Osteocyte (in vitro differentiated cells): ENCODE data around the gene SYDE1. TPM values are rescaled to one million over a fixed set of nuclear protein-coding genes. Genes with fewer than 3 reads are reported as not detected.
A peak's percentile ranks its signal among the peaks of the same experiment; 100 is the strongest.

Experiments
- DNase-seq: peaks from one replicate; pipeline ENCODE4 v3.0.0; 2021; ENCODE audit warnings: mixed read lengths; ENCODE audit not compliant: unreplicated experiment; ENCODE audit errors: extremely low spot score
- H3K27ac Mint-ChIP-seq: one replicate; pipeline ENCODE4 v1.8.0; 2021; ENCODE audit warnings: mild to moderate bottlenecking, mixed read lengths; ENCODE audit not compliant: unreplicated experiment
- H3K27me3 Mint-ChIP-seq: one replicate; pipeline ENCODE4 v1.8.0; 2021; ENCODE audit warnings: mixed read lengths; ENCODE audit not compliant: unreplicated experiment
- H3K36me3 Mint-ChIP-seq: one replicate; pipeline ENCODE4 v1.8.0; 2021; ENCODE audit warnings: mixed read lengths; ENCODE audit not compliant: unreplicated experiment
- H3K4me1 Mint-ChIP-seq: one replicate; pipeline ENCODE4 v1.8.0; 2021; ENCODE audit warnings: mixed read lengths; ENCODE audit not compliant: unreplicated experiment
- H3K4me3 Mint-ChIP-seq: one replicate; pipeline ENCODE4 v1.8.0; 2021; ENCODE audit warnings: mild to moderate bottlenecking, moderate library complexity, mixed read lengths; ENCODE audit not compliant: unreplicated experiment
- H3K9me3 Mint-ChIP-seq: one replicate; pipeline ENCODE4 v1.8.0; 2021; ENCODE audit warnings: mixed read lengths; ENCODE audit not compliant: unreplicated experiment
- CTCF ChIP-seq: fragments of 200-600 bp; sonication (generic); IDR thresholded peaks from 2 replicates; pipeline ENCODE4 v1.5.0; 2021; ENCODE audit warnings: antibody characterized with exemption, mild to moderate bottlenecking, moderate library complexity
- total RNA-seq: library from RNA; stranded (reverse); gene quantifications from 2 replicates; pipeline ENCODE4 v1.2.1, GENCODE V29; 2021

The SYDE1 gene
- total RNA-seq, 1 donor from 2014 or later, result 74.6 TPM

GRCh38 chr19:15108845-15109767 lies 1.9 kb downstream of the SYDE1 start:
- Mint-ChIP-seq H3K27ac (peak overlapping the region; percentile 92), H3K27me3 (no peaks in the 10 kb centered on the region), H3K4me3 (peak overlapping the region; percentile 88), H3K9me3 (peaks cover 5% of the 10 kb centered on the region), H3K36me3 (peaks cover 16% of the 10 kb centered on the region), H3K4me1 (peaks cover 15% of the 10 kb centered on the region)
- TF ChIP-seq CTCF, result no peak
- no peak for DNase-seq

- Mint-ChIP-seq H3K4me3 (no peak overlapping the region), H3K4me1 (peaks cover 15% of the 10 kb centered on the region), H3K36me3 (peaks cover 16% of the 10 kb centered on the region), H3K9me3 (no peaks in the 10 kb centered on the region), H3K27me3 (no peaks in the 10 kb centered on the region), H3K27ac (no peak overlapping the region)
- no peak for DNase-seq
- TF ChIP-seq CTCF, result no peak
Measured at GRCh38 chr19:15109768-15110417, 2.7 kb downstream of the SYDE1 start.

- no peak overlapping the region for H3K27ac Mint-ChIP-seq
- no peak for DNase-seq
- peaks cover 15% of the 10 kb centered on the region for H3K4me1 Mint-ChIP-seq
- H3K4me3 Mint-ChIP-seq, result no peak overlapping the region
- no peaks in the 10 kb centered on the region for H3K27me3 Mint-ChIP-seq
- peaks cover 16% of the 10 kb centered on the region for H3K36me3 Mint-ChIP-seq
- TF ChIP-seq CTCF, result no peak
- no peaks in the 10 kb centered on the region for H3K9me3 Mint-ChIP-seq
Measured at GRCh38 chr19:15110418-15110815, 3.2 kb downstream of the SYDE1 start.

- H3K4me1 Mint-ChIP-seq, result peaks cover 12% of the 10 kb centered on the region
- H3K27ac Mint-ChIP-seq, result no peak overlapping the region
- no peak for TF ChIP-seq CTCF
- H3K36me3 Mint-ChIP-seq, result peaks cover 16% of the 10 kb centered on the region
- H3K27me3 Mint-ChIP-seq, result no peaks in the 10 kb centered on the region
- H3K4me3 Mint-ChIP-seq, result no peak overlapping the region
- no peak for DNase-seq
- H3K9me3 Mint-ChIP-seq, result no peaks in the 10 kb centered on the region
Measured at GRCh38 chr19:15111758-15112157, 4.6 kb downstream of the SYDE1 start.

GRCh38 chr19:15112385-15112784 lies 5.2 kb downstream of the SYDE1 start:
- H3K27ac Mint-ChIP-seq, result no peak overlapping the region

More at GRCh38 chr19:15112385-15112784, 5.2 kb downstream of the SYDE1 start:
- Mint-ChIP-seq H3K4me1 (peaks cover 10% of the 10 kb centered on the region), H3K36me3 (peaks cover 18% of the 10 kb centered on the region), H3K9me3 (no peaks in the 10 kb centered on the region), H3K27me3 (no peaks in the 10 kb centered on the region), H3K4me3 (no peak overlapping the region)
- no peak for DNase-seq
- peak; percentile 13 for TF ChIP-seq CTCF
